Right hindlimb (tissue), 1 donor: Measurements from ENCODE around the gene SKIL.

Experiments used
- DNase-seq: peaks from one replicate; pipeline ENCODE4 v3.0.0-alpha.2; 2018

Gene SKIL

GRCh38 chr3:170413291-170413690 lies 55.8 kb downstream of the SKIL start:
- no peak for DNase-seq

GRCh38 chr3:170414202-170414663 lies 56.7 kb downstream of the SKIL start:
- DNase-seq = peak; percentile 59

- DNase-seq = no peak
Observed at GRCh38 chr3:170417090-170417489, 59.6 kb downstream of the SKIL start.

- DNase-seq = peak; percentile 53
Observed at GRCh38 chr3:170418422-170419398, 61.2 kb downstream of the SKIL start, which contains the start of gene CLDN11. TSS of gene CLDN11 (plus strand) at chr3:170418868. CDS start at chr3:170419067, 199 bp downstream.

GRCh38 chr3:170419557-170420087 lies 62.1 kb downstream of the SKIL start:
- peak; percentile 32 for DNase-seq

GRCh38 chr3:170420307-170420821 lies 62.8 kb downstream of the SKIL start:
- no peak for DNase-seq

- DNase-seq = no peak
Observed at GRCh38 chr3:170421111-170421641, 63.7 kb downstream of the SKIL start.

GRCh38 chr3:170421758-170422157 lies 64.2 kb downstream of the SKIL start:
- no peak for DNase-seq

GRCh38 chr3:170423001-170423615 lies 65.6 kb downstream of the SKIL start:
- no peak for DNase-seq

GRCh38 chr3:170424879-170425278 lies 67.4 kb downstream of the SKIL start:
- no peak for DNase-seq

GRCh38 chr3:170425491-170426239 lies 68.2 kb downstream of the SKIL start:
- DNase-seq = no peak

- DNase-seq = no peak
Observed at GRCh38 chr3:170426240-170426797, 68.8 kb downstream of the SKIL start.

GRCh38 chr3:170428095-170428494 lies 70.6 kb downstream of the SKIL start:
- DNase-seq = no peak

- DNase-seq = no peak
Observed at GRCh38 chr3:170429050-170429449, 71.5 kb downstream of the SKIL start.

GRCh38 chr3:170431054-170431453 lies 73.5 kb downstream of the SKIL start:
- DNase-seq = no peak

GRCh38 chr3:170432416-170432815 lies 74.9 kb downstream of the SKIL start:
- DNase-seq = no peak

GRCh38 chr3:170436697-170437096 lies 79.2 kb downstream of the SKIL start:
- no peak for DNase-seq

- DNase-seq = no peak
Observed at GRCh38 chr3:170437176-170437575, 79.7 kb downstream of the SKIL start.

GRCh38 chr3:170437696-170438407 lies 80.3 kb downstream of the SKIL start:
- DNase-seq = no peak

GRCh38 chr3:170438836-170439235 lies 81.3 kb downstream of the SKIL start:
- DNase-seq = no peak

- DNase-seq = no peak
Observed at GRCh38 chr3:170440344-170440743, 82.8 kb downstream of the SKIL start.
